Duodenal mucosa (tissue), 2 donors: ENCODE results near the gene ARMH3.
A peak's percentile ranks its signal among the peaks of the same experiment; 100 is the strongest.

ENCODE experiments used
- H3K27ac ChIP-seq: one replicate; pipeline ENCODE4 v1.7.0; 2013; ENCODE audit warnings: low read depth, low read length
- H3K27me3 ChIP-seq, 2 donors: one replicate each; pipeline ENCODE4 v1.7.0; 2013; ENCODE audit warnings: low read length in 2 of 2, control low read depth in 1 of 2; ENCODE audit not compliant: insufficient read depth in 2 of 2, control insufficient read depth in 1 of 2
- H3K36me3 ChIP-seq, 2 donors: one replicate each; pipeline ENCODE4 v1.7.0; 2013; ENCODE audit warnings: low read length in 2 of 2, control low read depth in 1 of 2; ENCODE audit not compliant: insufficient read depth in 2 of 2, control insufficient read depth in 1 of 2
- H3K4me1 ChIP-seq, 2 donors: one replicate each; pipeline ENCODE4 v1.7.0; 2013; ENCODE audit warnings: low read length in 2 of 2, control low read depth in 1 of 2; ENCODE audit not compliant: insufficient read depth in 2 of 2, control insufficient read depth in 1 of 2
- H3K4me3 ChIP-seq, 2 donors: one replicate each; pipeline ENCODE4 v1.7.0; 2013; ENCODE audit warnings: low read length in 2 of 2, low read depth in 1 of 2
- H3K9ac ChIP-seq, 2 donors: one replicate each; pipeline ENCODE4 v1.7.0; 2013; ENCODE audit warnings: low read length in 2 of 2, low read depth in 1 of 2
- H3K9me3 ChIP-seq, 2 donors: one replicate each; pipeline ENCODE4 v1.7.0; 2013; ENCODE audit warnings: low read length in 2 of 2, control low read depth in 1 of 2; ENCODE audit not compliant: control insufficient read depth in 1 of 2

ARMH3 gene

GRCh38 chr10:101826852-101827434 lies 229.0 kb downstream of the ARMH3 start:
- Histone ChIP-seq H3K4me3 (no peak overlapping the region), H3K9ac (no peak overlapping the region), H3K9me3 (no peaks in the 10 kb centered on the region), H3K27me3 (no peaks in the 10 kb centered on the region), H3K27ac (no peak overlapping the region), H3K36me3 (peaks cover 0 to 9% of the 10 kb centered on the region in 2 donors), H3K4me1 (peaks cover 15 to 20% of the 10 kb centered on the region in 2 donors)

GRCh38 chr10:101824736-101825135 lies 231.2 kb downstream of the ARMH3 start:
- peaks cover 0 to 4% of the 10 kb centered on the region in 2 donors for H3K4me1 ChIP-seq
- no peak overlapping the region for H3K9ac ChIP-seq
- H3K27ac ChIP-seq: no peak overlapping the region
- H3K9me3 ChIP-seq: no peaks in the 10 kb centered on the region
- H3K36me3 ChIP-seq: peaks cover 0 to 9% of the 10 kb centered on the region in 2 donors
- no peak overlapping the region for H3K4me3 ChIP-seq
- no peaks in the 10 kb centered on the region for H3K27me3 ChIP-seq

GRCh38 chr10:101818872-101819633 lies 236.9 kb downstream of the ARMH3 start:
- H3K9ac ChIP-seq: peak overlapping the region; percentile 63 to 93
- no peaks in the 10 kb centered on the region for H3K9me3 ChIP-seq
- H3K36me3 ChIP-seq: no peaks in the 10 kb centered on the region
- H3K27me3 ChIP-seq: no peaks in the 10 kb centered on the region
- H3K27ac ChIP-seq: peak overlapping the region; percentile 80
- peaks cover 16 to 33% of the 10 kb centered on the region in 2 donors for H3K4me1 ChIP-seq
- peak overlapping the region; percentile 86 to 87 for H3K4me3 ChIP-seq

- H3K9me3 ChIP-seq: no peaks in the 10 kb centered on the region
- H3K27me3 ChIP-seq: no peaks in the 10 kb centered on the region
- peaks cover 16 to 33% of the 10 kb centered on the region in 2 donors for H3K4me1 ChIP-seq
- H3K27ac ChIP-seq: peak within 1 kb of the TSS; percentile 88
- peak within 1 kb of the TSS; percentile 86 to 87 for H3K4me3 ChIP-seq
- H3K36me3 ChIP-seq: no peaks in the 10 kb centered on the region
- H3K9ac ChIP-seq: peak within 1 kb of the TSS; percentile 90 to 93
These were observed 237.7 kb downstream of the ARMH3 start, which contains the start of gene OGA for GRCh38 chr10:101818119-101818871. OGA (minus strand) TSS chr10:101818444; CDS start chr10:101818022, 422 bp downstream.

- peak overlapping the region; percentile 88 for H3K27ac ChIP-seq
- peaks cover 16 to 33% of the 10 kb centered on the region in 2 donors for H3K4me1 ChIP-seq
These were observed 238.4 kb downstream of the ARMH3 start for GRCh38 chr10:101817337-101818118.

GRCh38 chr10:101816913-101817336 lies 239.0 kb downstream of the ARMH3 start:
- Histone ChIP-seq H3K27ac (no peak overlapping the region), H3K9me3 (no peaks in the 10 kb centered on the region), H3K9ac (peak overlapping the region; percentile 90 to 93), H3K4me1 (peaks cover 16 to 33% of the 10 kb centered on the region in 2 donors), H3K36me3 (peaks cover 10 to 13% of the 10 kb centered on the region in 2 donors), H3K27me3 (no peaks in the 10 kb centered on the region), H3K4me3 (peak overlapping the region; percentile 86 to 87)

More at GRCh38 chr10:101817337-101818118, 238.4 kb downstream of the ARMH3 start:
- Histone ChIP-seq H3K36me3 (peaks cover 5 to 7% of the 10 kb centered on the region in 2 donors), H3K4me3 (peak overlapping the region; percentile 86 to 87), H3K9me3 (no peaks in the 10 kb centered on the region), H3K9ac (peak overlapping the region; percentile 90 to 93), H3K27me3 (no peaks in the 10 kb centered on the region)

GRCh38 chr10:101816376-101816775 lies 239.6 kb downstream of the ARMH3 start:
- H3K9me3 ChIP-seq: no peaks in the 10 kb centered on the region
- H3K4me1 ChIP-seq: peaks cover 16 to 33% of the 10 kb centered on the region in 2 donors
- H3K36me3 ChIP-seq: peaks cover 12 to 16% of the 10 kb centered on the region in 2 donors
- peak overlapping the region; percentile 90 to 93 for H3K9ac ChIP-seq
- H3K27me3 ChIP-seq: no peaks in the 10 kb centered on the region
- H3K4me3 ChIP-seq: peak overlapping the region; percentile 86 to 87
- no peak overlapping the region for H3K27ac ChIP-seq

- Histone ChIP-seq H3K4me3 (peak overlapping the region; percentile 86 to 87), H3K9me3 (no peaks in the 10 kb centered on the region), H3K27ac (no peak overlapping the region), H3K4me1 (peaks cover 16 to 29% of the 10 kb centered on the region in 2 donors), H3K27me3 (no peaks in the 10 kb centered on the region), H3K9ac (no peak overlapping the region), H3K36me3 (peaks cover 12 to 31% of the 10 kb centered on the region in 2 donors)
These were observed 241.4 kb downstream of the ARMH3 start for GRCh38 chr10:101814466-101815071.

- Histone ChIP-seq H3K9ac (no peak overlapping the region), H3K27ac (no peak overlapping the region), H3K9me3 (no peaks in the 10 kb centered on the region), H3K4me1 (peaks cover 7 to 20% of the 10 kb centered on the region in 2 donors), H3K4me3 (no peak overlapping the region), H3K36me3 (peaks cover 26 to 49% of the 10 kb centered on the region in 2 donors), H3K27me3 (no peaks in the 10 kb centered on the region)
These were observed 243.4 kb downstream of the ARMH3 start for GRCh38 chr10:101812606-101813005.
